HepG2 (cell line): ENCODE measurements around the gene ARVCF. TPM values are rescaled to one million over a fixed set of nuclear protein-coding genes. Genes with fewer than 3 reads are reported as not detected.

Experiments used
- AFF4 ChIP-seq: sonication (generic); formaldehyde crosslinking; IDR thresholded peaks from 2 replicates; pipeline ENCODE4 v1.4.0; 2020; ENCODE audit warnings: missing genetic modification reagents
- BRF2 ChIP-seq: sonication (generic); formaldehyde crosslinking; IDR thresholded peaks from 2 replicates; pipeline ENCODE4 v1.8.1; 2022; ENCODE audit warnings: mild to moderate bottlenecking, missing genetic modification reagents
- DBP ChIP-seq: sonication (generic); formaldehyde crosslinking; IDR thresholded peaks from 2 replicates; pipeline ENCODE4 v1.4.0; 2020; ENCODE audit warnings: missing genetic modification reagents; ENCODE audit errors: not compliant biosample characterization
- ETV6 ChIP-seq: sonication (generic); formaldehyde crosslinking; conservative IDR thresholded peaks from 2 replicates; pipeline ENCODE4 v1.4.0; 2020; ENCODE audit warnings: missing genetic modification reagents
- HNRNPK ChIP-seq: fragments of 200-400 bp; formaldehyde crosslinking; IDR thresholded peaks from 2 replicates; pipeline ENCODE4 v1.6.1; 2018; ENCODE audit warnings: low read length, low read depth, moderate library complexity, mild to moderate bottlenecking; ENCODE audit not compliant: poor library complexity, severe bottlenecking
- IKZF1 ChIP-seq: fragments of 450-650 bp; IDR thresholded peaks from 2 replicates; pipeline ENCODE4 v1.7.1; 2016
- KDM5A ChIP-seq: fragments of 200-600 bp; sonication (generic); IDR thresholded peaks from 2 replicates; pipeline ENCODE4 v1.7.0; 2018; ENCODE audit warnings: antibody characterized with exemption, mild to moderate bottlenecking, low read length, borderline replicate concordance
- LCORL ChIP-seq, 2 experiments: fragments of 450-650 bp in 1 of 2; sonication (generic) in 1 of 2; formaldehyde crosslinking in 1 of 2; IDR thresholded peaks; 2 replicates each; pipeline versions ENCODE4 v1.5.0 to v1.6.1; 2017 to 2020; ENCODE audit warnings: antibody characterized with exemption in 1 of 2, missing genetic modification reagents in 1 of 2
- NFE2 ChIP-seq: sonication (generic); formaldehyde crosslinking; IDR thresholded peaks from 2 replicates; pipeline ENCODE4 v1.4.0; 2020; ENCODE audit warnings: missing genetic modification reagents
- POGZ ChIP-seq: sonication (generic); formaldehyde crosslinking; IDR thresholded peaks from 2 replicates; pipeline ENCODE4 v1.4.0; 2020; ENCODE audit warnings: mild to moderate bottlenecking, missing genetic modification reagents
- PRMT3 ChIP-seq: sonication (generic); formaldehyde crosslinking; IDR thresholded peaks from 2 replicates; pipeline ENCODE4 v1.8.1; 2022; ENCODE audit warnings: low read depth, mild to moderate bottlenecking, moderate library complexity, missing genetic modification reagents, borderline replicate concordance
- RCOR2 ChIP-seq: IDR thresholded peaks from 2 replicates; pipeline ENCODE4 v1.6.1; 2016; ENCODE audit warnings: missing biosample characterization, missing genetic modification reagents
- RORA ChIP-seq: sonication (generic); formaldehyde crosslinking; IDR thresholded peaks from 2 replicates; pipeline ENCODE4 v1.5.0; 2020; ENCODE audit warnings: mild to moderate bottlenecking, missing genetic modification reagents, moderate library complexity
- SMARCC2 ChIP-seq: fragments of 450-650 bp; IDR thresholded peaks from 2 replicates; pipeline ENCODE4 v1.6.1; 2017; ENCODE audit warnings: antibody characterized with exemption, mild to moderate bottlenecking
- SNRNP70 ChIP-seq: fragments of 200-400 bp; formaldehyde crosslinking; IDR thresholded peaks from 2 replicates; pipeline ENCODE4 v1.6.1; 2017; ENCODE audit warnings: mild to moderate bottlenecking, low read depth, low read length, moderate library complexity
- ZNF329 ChIP-seq: sonication (generic); formaldehyde crosslinking; IDR thresholded peaks from 2 replicates; pipeline ENCODE4 v1.9.0; 2021; ENCODE audit warnings: low read depth, mild to moderate bottlenecking, missing genetic modification reagents
- ZNF773 ChIP-seq: sonication (generic); formaldehyde crosslinking; IDR thresholded peaks from 2 replicates; pipeline ENCODE4 v1.4.0; 2020; ENCODE audit warnings: missing genetic modification reagents, borderline replicate concordance
- ZNF839 ChIP-seq: sonication (generic); formaldehyde crosslinking; IDR thresholded peaks from 2 replicates; pipeline ENCODE4 v1.4.0; 2020; ENCODE audit warnings: missing genetic modification reagents, mild to moderate bottlenecking, borderline replicate concordance
- polyA plus RNA-seq, 8 experiments: library from polyadenylated mRNA; depleted of rRNA in 3 of 8; stranded (reverse) in 7 of 8; unstranded in 1 of 8; fragments of >200 nt; fragmentation: Illumina TruSeq in 4 of 8; extraction: Trizol in 4 of 8; gene quantifications; 2 replicates each; pipeline versions ENCODE4 v1.2.1 to v1.2.3, GENCODE V29; 2011 to 2016; ENCODE audit warnings: low read depth in 4 of 8, missing spikeins in 1 of 8, mixed read lengths in 1 of 8; ENCODE audit not compliant: insufficient read depth in 1 of 8
- total RNA-seq, 5 experiments: library from RNA; depleted of rRNA; stranded (reverse); fragments of >200 nt; fragmentation: Illumina TruSeq; extraction: Trizol; gene quantifications; 2 replicates each; pipeline ENCODE4 v1.2.3, GENCODE V29; 2016; ENCODE audit warnings: low read depth in 1 of 5
- TF ChIP-seq, protein P1 (sequence below): sonication (generic); formaldehyde crosslinking; IDR thresholded peaks from 2 replicates; pipeline ENCODE4 v1.8.0; 2022; ENCODE audit warnings: mild to moderate bottlenecking, missing genetic modification reagents, moderate library complexity
- TF ChIP-seq, protein P2 (sequence below): IDR thresholded peaks from 2 replicates; pipeline ENCODE4 v1.6.1; 2016; ENCODE audit warnings: missing genetic modification reagents, missing compliant biosample characterization
- TF ChIP-seq, protein P3 (sequence below): sonication (generic); formaldehyde crosslinking; IDR thresholded peaks from 2 replicates; pipeline ENCODE4 v1.8.0; 2022; ENCODE audit warnings: missing genetic modification reagents, low read depth, mild to moderate bottlenecking, borderline replicate concordance

ARVCF gene
- total and polyA plus RNA-seq, 2 of the 13 experiments (the other 11 are each of a cell fraction or from before 2014, with no cell fraction given): 16.4 to 17.7 TPM

GRCh38 chr22:19941365-19942082 is 75.1 kb downstream of the ARVCF start, which contains the start of the genes COMT and TXNRD2 (continued):
- TF ChIP-seq KDM5A (no peak; the same call in 1 of the 2 replicates), PRMT3 (no peak), AFF4 (no peak), RCOR2 (CRISPR knock-in tag) (no peak), ETV6 (CRISPR knock-in tag) (no peak), RORA (CRISPR knock-in tag) (no peak), POGZ (CRISPR knock-in tag) (no peak; the same call in 1 of the 2 replicates), SMARCC2 (no peak), NFE2 (CRISPR knock-in tag) (no peak), ZNF773 (CRISPR knock-in tag) (no peak), HNRNPK (peak; percentile 84), IKZF1 (no peak), LCORL (IDR thresholded peaks at IDR 0.05) (no peak), LCORL (CRISPR knock-in tag; IDR thresholded peaks at IDR 0.05) (peak; percentile 56), DBP (no peak), BRF2 (CRISPR knock-in tag) (no peak), ZNF839 (CRISPR knock-in tag) (no peak), ZNF329 (no peak), SNRNP70 (no peak)
- TF ChIP-seq, protein P1, sequence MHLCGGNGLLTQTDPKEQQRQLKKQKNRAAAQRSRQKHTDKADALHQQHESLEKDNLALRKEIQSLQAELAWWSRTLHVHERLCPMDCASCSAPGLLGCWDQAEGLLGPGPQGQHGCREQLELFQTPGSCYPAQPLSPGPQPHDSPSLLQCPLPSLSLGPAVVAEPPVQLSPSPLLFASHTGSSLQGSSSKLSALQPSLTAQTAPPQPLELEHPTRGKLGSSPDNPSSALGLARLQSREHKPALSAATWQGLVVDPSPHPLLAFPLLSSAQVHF: no peak
- TF ChIP-seq, protein P2, sequence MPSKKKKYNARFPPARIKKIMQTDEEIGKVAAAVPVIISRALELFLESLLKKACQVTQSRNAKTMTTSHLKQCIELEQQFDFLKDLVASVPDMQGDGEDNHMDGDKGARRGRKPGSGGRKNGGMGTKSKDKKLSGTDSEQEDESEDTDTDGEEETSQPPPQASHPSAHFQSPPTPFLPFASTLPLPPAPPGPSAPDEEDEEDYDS (CRISPR knock-in tag): peak; percentile 35; the same call in 1 of the 2 replicates
- TF ChIP-seq, protein P3, sequence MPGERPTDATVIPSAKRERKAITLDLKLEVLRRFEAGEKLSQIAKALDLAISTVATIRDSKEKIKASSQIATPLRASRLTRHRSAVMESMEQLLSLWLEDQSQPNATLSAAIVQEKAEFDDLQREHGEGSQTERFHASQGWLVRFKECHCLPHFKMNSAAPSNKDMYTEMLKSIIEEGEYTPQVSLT (CRISPR knock-in tag): no peak
